Measurements from ENCODE around the gene MRPS24. TPM values are rescaled to one million over a fixed set of nuclear protein-coding genes. Genes with fewer than 3 reads are reported as not detected.

The MRPS24 gene
- total RNA-seq, 4 donors from 2014 or later: 65.1 to 111 (median 95.6) TPM

- 39% methylated on average over 2 of the region's 2 CpGs for whole genome bisulfite sequencing
- Histone ChIP-seq H3K9me3 (no peaks in the 10 kb centered on the region), H3K27ac (no peak overlapping the region), H3K4me3 (no peak overlapping the region), H3K27me3 (no peaks in the 10 kb centered on the region), H3K36me3 (no peaks in the 10 kb centered on the region), H3K4me1 (no peaks in the 10 kb centered on the region)
- TF ChIP-seq POLR2AphosphoS5 (IDR thresholded peaks at IDR 0.05) (no peak), CTCF (IDR thresholded peaks at IDR 0.05) (no peak), POLR2A (IDR thresholded peaks at IDR 0.05) (no peak), EP300 (IDR thresholded peaks at IDR 0.05) (no peak)
- no peak for DNase-seq (ENCODE audit: low spot score in 2 of 2)
These were observed 20.3 kb downstream of the MRPS24 start for GRCh38 chr7:43849047-43849446.

GRCh38 chr7:43847496-43847895, 21.8 kb downstream of the MRPS24 start:
- WGBS: 74% methylated on average over 3 of the region's 4 CpGs
- Histone ChIP-seq H3K4me3 (no peak overlapping the region), H3K9me3 (no peaks in the 10 kb centered on the region), H3K36me3 (no peaks in the 10 kb centered on the region), H3K27me3 (no peaks in the 10 kb centered on the region), H3K27ac (no peak overlapping the region), H3K4me1 (no peaks in the 10 kb centered on the region)
- TF ChIP-seq EP300 (IDR thresholded peaks at IDR 0.05): no peak
- no peak for TF ChIP-seq CTCF (IDR thresholded peaks at IDR 0.05)
- TF ChIP-seq POLR2AphosphoS5 (IDR thresholded peaks at IDR 0.05): no peak
- no peak for TF ChIP-seq POLR2A (IDR thresholded peaks at IDR 0.05)
- DNase-seq (ENCODE audit: low spot score in 2 of 2): no peak

GRCh38 chr7:43844662-43845061, 24.7 kb downstream of the MRPS24 start:
- DNase-seq (ENCODE audit: low spot score in 2 of 2): no peak
- no peaks in the 10 kb centered on the region for H3K27me3 ChIP-seq
- TF ChIP-seq POLR2AphosphoS5 (IDR thresholded peaks at IDR 0.05) (no peak), CTCF (IDR thresholded peaks at IDR 0.05) (no peak), POLR2A (IDR thresholded peaks at IDR 0.05) (no peak)
- H3K9me3 ChIP-seq: no peaks in the 10 kb centered on the region
- no peak overlapping the region for H3K27ac ChIP-seq
- H3K4me1 ChIP-seq: no peaks in the 10 kb centered on the region
- H3K36me3 ChIP-seq: no peaks in the 10 kb centered on the region
- H3K4me3 ChIP-seq: no peak overlapping the region
- 76% methylated on average over 2 of the region's 2 CpGs for WGBS

- Histone ChIP-seq H3K36me3 (no peaks in the 10 kb centered on the region), H3K27me3 (no peaks in the 10 kb centered on the region), H3K4me3 (no peak overlapping the region), H3K4me1 (no peaks in the 10 kb centered on the region), H3K27ac (no peak overlapping the region), H3K9me3 (no peaks in the 10 kb centered on the region)
- TF ChIP-seq POLR2AphosphoS5 (IDR thresholded peaks at IDR 0.05) (no peak), POLR2A (IDR thresholded peaks at IDR 0.05) (no peak), EP300 (IDR thresholded peaks at IDR 0.05) (no peak), CTCF (IDR thresholded peaks at IDR 0.05) (no peak)
- no peak for DNase-seq (ENCODE audit: low spot score in 2 of 2)
- WGBS: 100% methylated on average over 2 of the region's 2 CpGs
These were observed 25.1 kb downstream of the MRPS24 start for GRCh38 chr7:43844257-43844656.

GRCh38 chr7:43843296-43843695, 26.0 kb downstream of the MRPS24 start:
- TF ChIP-seq POLR2AphosphoS5 (IDR thresholded peaks at IDR 0.05): no peak
- no peak for TF ChIP-seq POLR2A (IDR thresholded peaks at IDR 0.05)
- no peak for TF ChIP-seq CTCF (IDR thresholded peaks at IDR 0.05)
- TF ChIP-seq EP300 (IDR thresholded peaks at IDR 0.05): no peak
- H3K36me3 ChIP-seq: no peaks in the 10 kb centered on the region
- no peaks in the 10 kb centered on the region for H3K9me3 ChIP-seq
- no peak overlapping the region for H3K27ac ChIP-seq
- peaks cover 8% of the 10 kb centered on the region for H3K4me1 ChIP-seq
- 96% methylated on average over 4 of the region's 4 CpGs for WGBS
- DNase-seq (ENCODE audit: low spot score in 2 of 2): no peak
- no peaks in the 10 kb centered on the region for H3K27me3 ChIP-seq
- no peak overlapping the region for H3K4me3 ChIP-seq

Data from suprapubic skin (tissue), 4 donors.